Coronary artery (tissue), 2 donors: ENCODE results near the gene ST14.

Experiments
- DNase-seq: peaks from one replicate; pipeline ENCODE4 v3.0.0-alpha.2; 2017; ENCODE audit warnings: low spot score
- H3K27ac ChIP-seq, 2 donors: fragments of 200-600 bp; sonication (generic); one replicate each; pipeline ENCODE4 v1.5.1; 2016 to 2019
- H3K4me3 ChIP-seq: fragments of 200-600 bp; sonication (generic); 2 replicates; pipeline ENCODE4 v1.5.1; 2016; ENCODE audit warnings: mild to moderate bottlenecking, moderate library complexity
- TF ChIP-seq, protein P1 (sequence below): fragments of 200-600 bp; sonication (generic); IDR thresholded peaks from one replicate; pipeline ENCODE4 v1.5.1; 2019; ENCODE audit warnings: antibody characterized with exemption

Gene ST14

GRCh38 chr11:130118165-130118564 is 41.4 kb upstream of the ST14 start:
- H3K4me3 ChIP-seq, result no peak overlapping the region
- TF ChIP-seq, protein P1, sequence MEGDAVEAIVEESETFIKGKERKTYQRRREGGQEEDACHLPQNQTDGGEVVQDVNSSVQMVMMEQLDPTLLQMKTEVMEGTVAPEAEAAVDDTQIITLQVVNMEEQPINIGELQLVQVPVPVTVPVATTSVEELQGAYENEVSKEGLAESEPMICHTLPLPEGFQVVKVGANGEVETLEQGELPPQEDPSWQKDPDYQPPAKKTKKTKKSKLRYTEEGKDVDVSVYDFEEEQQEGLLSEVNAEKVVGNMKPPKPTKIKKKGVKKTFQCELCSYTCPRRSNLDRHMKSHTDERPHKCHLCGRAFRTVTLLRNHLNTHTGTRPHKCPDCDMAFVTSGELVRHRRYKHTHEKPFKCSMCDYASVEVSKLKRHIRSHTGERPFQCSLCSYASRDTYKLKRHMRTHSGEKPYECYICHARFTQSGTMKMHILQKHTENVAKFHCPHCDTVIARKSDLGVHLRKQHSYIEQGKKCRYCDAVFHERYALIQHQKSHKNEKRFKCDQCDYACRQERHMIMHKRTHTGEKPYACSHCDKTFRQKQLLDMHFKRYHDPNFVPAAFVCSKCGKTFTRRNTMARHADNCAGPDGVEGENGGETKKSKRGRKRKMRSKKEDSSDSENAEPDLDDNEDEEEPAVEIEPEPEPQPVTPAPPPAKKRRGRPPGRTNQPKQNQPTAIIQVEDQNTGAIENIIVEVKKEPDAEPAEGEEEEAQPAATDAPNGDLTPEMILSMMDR, result no peak
- DNase-seq, result no peak
- H3K27ac ChIP-seq, result no peak overlapping the region

GRCh38 chr11:130118636-130119387 is 40.8 kb upstream of the ST14 start:
- no peak for DNase-seq
- Histone ChIP-seq H3K27ac (no peak overlapping the region), H3K4me3 (no peak overlapping the region)
- TF ChIP-seq, protein P1, result no peak

GRCh38 chr11:130120045-130120444 is 39.5 kb upstream of the ST14 start:
- TF ChIP-seq, protein P1, result no peak
- Histone ChIP-seq H3K4me3 (no peak overlapping the region), H3K27ac (no peak overlapping the region)
- DNase-seq, result no peak

GRCh38 chr11:130121445-130121978 is 38.1 kb upstream of the ST14 start:
- TF ChIP-seq, protein P1, result no peak
- Histone ChIP-seq H3K27ac (no peak overlapping the region), H3K4me3 (no peak overlapping the region)
- no peak for DNase-seq

- Histone ChIP-seq H3K4me3 (no peak overlapping the region), H3K27ac (peak overlapping the region in 1 of 2 donors; percentile 21)
- no peak for DNase-seq
- TF ChIP-seq, protein P1, result no peak
Observed at GRCh38 chr11:130122141-130122575, 37.4 kb upstream of the ST14 start.

DNA sequence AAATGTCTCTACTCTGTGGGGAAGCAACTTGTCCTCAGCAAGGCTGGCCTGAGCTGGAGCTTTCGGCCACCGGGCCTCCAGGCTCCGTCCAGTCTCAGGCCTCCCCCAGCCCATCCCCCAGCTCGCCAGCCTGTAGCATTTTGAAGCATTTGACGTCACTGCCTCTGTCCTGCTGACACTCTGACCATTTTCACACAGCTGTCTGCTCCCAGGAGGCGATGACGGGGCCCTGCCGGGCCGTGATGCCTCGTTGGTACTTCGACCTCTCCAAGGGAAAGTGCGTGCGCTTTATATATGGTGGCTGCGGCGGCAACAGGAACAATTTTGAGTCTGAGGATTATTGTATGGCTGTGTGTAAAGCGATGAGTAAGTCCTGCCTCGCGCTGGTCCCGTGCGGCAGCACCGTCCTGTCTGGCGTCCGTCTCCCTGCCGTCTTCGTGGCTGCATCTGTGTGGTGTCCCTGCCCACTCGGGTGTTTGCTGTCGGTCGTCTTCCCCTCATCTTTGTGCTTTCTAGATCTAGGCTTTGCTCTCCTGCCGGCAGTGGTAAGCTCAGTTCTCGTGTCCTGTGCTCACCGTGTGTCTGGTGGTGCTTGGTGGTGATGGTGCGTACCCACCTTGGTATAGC is 36.1 kb upstream of the ST14 start:
- TF ChIP-seq, protein P1, result no peak
- DNase-seq, result no peak
- Histone ChIP-seq H3K4me3 (no peak overlapping the region), H3K27ac (peak overlapping the region; percentile 45 to 73)

DNA sequence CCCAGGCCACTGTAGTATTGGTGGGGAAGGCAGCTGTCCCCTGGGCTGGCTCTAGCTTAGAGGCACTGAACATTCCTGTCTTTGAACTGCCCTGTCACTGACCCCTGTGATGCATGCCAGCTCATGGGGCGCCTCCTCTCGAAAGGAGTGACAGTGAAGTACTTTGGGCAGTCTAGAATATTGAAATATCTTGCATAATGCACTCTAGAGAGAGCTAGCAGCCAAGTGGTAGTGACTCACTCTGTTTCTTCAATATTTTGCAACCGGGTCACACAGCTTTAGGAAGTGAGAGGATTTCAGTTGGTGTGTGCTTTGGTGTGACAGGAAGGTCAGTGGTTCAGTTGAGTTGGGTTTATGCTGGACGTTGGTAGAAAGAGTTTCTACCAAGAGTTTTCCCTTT is 35.5 kb upstream of the ST14 start:
- Histone ChIP-seq H3K27ac (peak overlapping the region; percentile 45 to 73), H3K4me3 (no peak overlapping the region)
- peak; percentile 89 for DNase-seq
- TF ChIP-seq, protein P1, result no peak
